Measurements from ENCODE around the gene PPP2R3A. TPM values are rescaled to one million over a fixed set of nuclear protein-coding genes. Genes with fewer than 3 reads are reported as not detected.
"Not testable (repeated sequence)": the region's sequence is repeated elsewhere in the genome, so short reads cannot be mapped to it uniquely, and the experiment has no call there.

Gene PPP2R3A
- total RNA-seq, 2 donors from 2014 or later = 11.2 to 22.4 TPM

GRCh38 chr3:136166507-136166906 is 201.0 kb downstream of the PPP2R3A start:
- DNase-seq = no peak
- Histone ChIP-seq H3K27me3 (no peaks in the 10 kb centered on the region), H3K4me1 (peaks cover 39% of the 10 kb centered on the region), H3K36me3 (replicated peaks in 1 of 2; ENCODE audit: insufficient read depth in 1 of 2, low read depth in 2 of 2) (no peaks in the 10 kb centered on the region), H3K9me3 (no peaks in the 10 kb centered on the region), H3K27ac (no peak overlapping the region), H3K4me3 (no peak overlapping the region)
- 44 to 56% methylated on average over 3 of the region's 3 CpGs for WGBS, 2 donors
- no peak for TF ChIP-seq POLR2A (IDR thresholded peaks at IDR 0.05)
- TF ChIP-seq, protein P1, sequence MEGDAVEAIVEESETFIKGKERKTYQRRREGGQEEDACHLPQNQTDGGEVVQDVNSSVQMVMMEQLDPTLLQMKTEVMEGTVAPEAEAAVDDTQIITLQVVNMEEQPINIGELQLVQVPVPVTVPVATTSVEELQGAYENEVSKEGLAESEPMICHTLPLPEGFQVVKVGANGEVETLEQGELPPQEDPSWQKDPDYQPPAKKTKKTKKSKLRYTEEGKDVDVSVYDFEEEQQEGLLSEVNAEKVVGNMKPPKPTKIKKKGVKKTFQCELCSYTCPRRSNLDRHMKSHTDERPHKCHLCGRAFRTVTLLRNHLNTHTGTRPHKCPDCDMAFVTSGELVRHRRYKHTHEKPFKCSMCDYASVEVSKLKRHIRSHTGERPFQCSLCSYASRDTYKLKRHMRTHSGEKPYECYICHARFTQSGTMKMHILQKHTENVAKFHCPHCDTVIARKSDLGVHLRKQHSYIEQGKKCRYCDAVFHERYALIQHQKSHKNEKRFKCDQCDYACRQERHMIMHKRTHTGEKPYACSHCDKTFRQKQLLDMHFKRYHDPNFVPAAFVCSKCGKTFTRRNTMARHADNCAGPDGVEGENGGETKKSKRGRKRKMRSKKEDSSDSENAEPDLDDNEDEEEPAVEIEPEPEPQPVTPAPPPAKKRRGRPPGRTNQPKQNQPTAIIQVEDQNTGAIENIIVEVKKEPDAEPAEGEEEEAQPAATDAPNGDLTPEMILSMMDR (IDR thresholded peaks at IDR 0.05) = no peak
- intact Hi-C loops (cut with DNase I) = no loop called here
- ATAC-seq = no peak

DNA sequence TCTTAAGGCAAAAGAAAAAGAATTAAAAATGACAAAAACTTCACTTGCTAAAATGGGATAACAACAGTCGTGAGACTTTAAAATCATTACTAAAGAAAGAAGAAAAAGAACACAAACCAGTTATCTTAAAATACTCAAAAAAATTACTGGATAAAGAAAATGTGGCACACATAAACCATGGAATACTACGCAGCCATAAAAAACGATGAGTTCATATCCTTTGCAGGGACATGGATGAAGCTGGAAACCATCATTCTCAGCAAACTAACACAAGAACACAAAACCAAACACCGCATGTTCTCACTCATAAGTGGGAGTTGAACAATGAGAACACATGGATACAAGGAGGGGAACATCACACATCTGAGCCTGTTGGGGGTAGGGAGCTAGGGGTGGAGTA is 202.7 kb downstream of the PPP2R3A start:
- 93 to 94% methylated on average over 4 of the region's 4 CpGs for WGBS, 2 donors

GRCh38 chr3:136171097-136171542 is 205.6 kb downstream of the PPP2R3A start:
- no peaks in the 10 kb centered on the region for H3K9me3 ChIP-seq
- WGBS, 2 donors = 67 to 75% methylated on average over 1 of the region's 1 CpG

More for the DNA sequence above, 202.7 kb downstream of the PPP2R3A start:
- H3K9me3 ChIP-seq; ATAC-seq; H3K36me3 ChIP-seq (replicated peaks in 1 of 2; ENCODE audit: insufficient read depth in 1 of 2, low read depth in 2 of 2); H3K4me3 ChIP-seq; H3K27me3 ChIP-seq; DNase-seq; intact Hi-C loops (cut with DNase I); H3K27ac ChIP-seq: not testable (repeated sequence)
- H3K4me1 ChIP-seq = peaks cover 42% of the 10 kb centered on the region

DNA sequence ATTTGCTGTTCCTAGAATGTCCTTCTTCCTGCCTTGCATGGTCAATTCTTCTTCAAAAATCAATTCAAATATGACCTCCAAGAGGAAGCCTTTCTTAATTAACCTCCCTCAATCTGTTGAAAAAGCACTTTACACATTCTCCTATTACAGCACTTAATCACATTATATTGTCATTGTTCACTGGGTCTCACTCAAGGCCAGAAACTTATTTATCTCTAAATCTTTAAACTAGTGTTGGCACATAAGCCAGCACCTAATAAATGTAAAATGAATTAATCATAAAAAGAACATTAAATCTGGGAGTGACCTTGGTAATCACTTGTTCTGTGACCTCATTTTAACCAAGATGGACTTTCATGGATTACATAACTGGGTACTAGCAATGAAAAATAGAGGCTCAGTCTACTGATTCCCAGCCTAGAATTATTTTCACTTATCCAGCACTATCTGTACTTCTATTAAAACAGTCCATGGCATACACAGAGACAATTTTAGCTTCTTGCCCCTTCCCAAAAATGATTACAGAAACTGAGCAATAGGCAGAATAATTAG is 208.5 kb downstream of the PPP2R3A start:
- no peak for DNase-seq
- Histone ChIP-seq H3K27ac (no peak overlapping the region), H3K36me3 (replicated peaks in 1 of 2; ENCODE audit: insufficient read depth in 1 of 2, low read depth in 2 of 2) (no peaks in the 10 kb centered on the region), H3K9me3 (no peaks in the 10 kb centered on the region), H3K27me3 (no peaks in the 10 kb centered on the region), H3K4me3 (no peak overlapping the region), H3K4me1 (peaks cover 47% of the 10 kb centered on the region)
- peak; percentile 38 for ATAC-seq
- TF ChIP-seq POLR2A (IDR thresholded peaks at IDR 0.05) = no peak
- TF ChIP-seq, protein P1 (IDR thresholded peaks at IDR 0.05) = no peak
- intact Hi-C loops (cut with DNase I) = no loop called here

More at GRCh38 chr3:136171097-136171542, 205.6 kb downstream of the PPP2R3A start:
- Histone ChIP-seq H3K4me3 (no peak overlapping the region), H3K4me1 (peaks cover 42% of the 10 kb centered on the region), H3K36me3 (replicated peaks in 1 of 2; ENCODE audit: insufficient read depth in 1 of 2, low read depth in 2 of 2) (no peaks in the 10 kb centered on the region), H3K27me3 (no peaks in the 10 kb centered on the region), H3K27ac (no peak overlapping the region)
- TF ChIP-seq, protein P1 (IDR thresholded peaks at IDR 0.05) = no peak
- no peak for TF ChIP-seq POLR2A (IDR thresholded peaks at IDR 0.05)
- DNase-seq (no peak), ATAC-seq (no peak)
- intact Hi-C loops (cut with DNase I) = no loop called here

- no peaks in the 10 kb centered on the region for H3K36me3 ChIP-seq (replicated peaks in 1 of 2; ENCODE audit: insufficient read depth in 1 of 2, low read depth in 2 of 2)
- no peak overlapping the region for H3K4me3 ChIP-seq
- no peaks in the 10 kb centered on the region for H3K27me3 ChIP-seq
- no peak for DNase-seq
- intact Hi-C loops (cut with DNase I) = no loop called here
- TF ChIP-seq, protein P1 (IDR thresholded peaks at IDR 0.05) = no peak
- TF ChIP-seq POLR2A (IDR thresholded peaks at IDR 0.05) = no peak
- no peak overlapping the region for H3K27ac ChIP-seq
- H3K9me3 ChIP-seq = no peaks in the 10 kb centered on the region
- no peak for ATAC-seq
- WGBS, 2 donors = 73 to 75% methylated on average over 4 of the region's 4 CpGs
- H3K4me1 ChIP-seq = peaks cover 67% of the 10 kb centered on the region
These were observed 212.3 kb downstream of the PPP2R3A start for GRCh38 chr3:136177876-136178275.

Measured in body of pancreas (tissue), 4 donors.